Measurements from ENCODE around the gene NDRG3.
A peak's percentile ranks its signal among the peaks of the same experiment; 100 is the strongest.

NDRG3 gene

DNA sequence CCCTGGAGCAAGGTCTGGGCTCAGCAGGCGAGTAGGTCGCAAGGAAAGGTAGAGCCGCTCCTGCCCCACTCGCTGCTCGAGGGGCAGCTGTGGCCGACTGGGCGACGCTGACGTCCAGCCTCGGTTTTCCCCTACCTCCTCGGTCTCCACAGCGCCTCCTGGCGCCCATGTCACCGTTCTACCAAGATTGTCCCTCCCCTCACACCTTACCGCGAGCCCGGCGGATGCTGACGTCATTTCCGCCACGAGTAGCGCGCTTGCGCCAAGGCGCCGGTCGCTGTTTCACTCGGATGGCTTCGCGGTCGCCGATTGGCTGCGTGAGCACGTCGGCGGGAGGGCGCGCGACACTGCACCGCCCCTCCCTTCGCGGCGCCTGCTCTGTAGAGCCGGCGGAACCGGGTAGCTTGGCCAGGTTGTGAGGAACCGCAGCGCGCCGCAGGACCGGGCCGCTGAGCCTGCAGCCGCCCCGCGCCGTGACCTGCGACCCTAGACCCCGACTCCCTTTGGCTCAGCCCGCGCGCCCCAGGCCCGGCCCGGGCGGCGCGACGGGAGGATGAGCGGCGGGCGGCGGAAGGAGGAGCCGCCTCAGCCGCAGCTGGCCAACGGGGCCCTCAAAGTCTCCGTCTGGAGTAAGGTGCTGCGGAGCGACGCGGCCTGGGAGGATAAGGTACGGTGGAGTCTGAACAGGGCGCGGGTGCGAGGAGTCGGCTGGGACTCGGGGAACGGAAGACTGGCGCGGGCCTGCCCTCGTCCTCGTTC is 140.3 kb downstream of the NDRG3 start, which contains the start of gene RAB5IF:
RAB5IF (plus strand) TSS at position 381 of the 759 bp plus-strand sequence; CDS start at position 554, 173 bp downstream.
- peak; percentile 97 for DNase-seq

DNA sequence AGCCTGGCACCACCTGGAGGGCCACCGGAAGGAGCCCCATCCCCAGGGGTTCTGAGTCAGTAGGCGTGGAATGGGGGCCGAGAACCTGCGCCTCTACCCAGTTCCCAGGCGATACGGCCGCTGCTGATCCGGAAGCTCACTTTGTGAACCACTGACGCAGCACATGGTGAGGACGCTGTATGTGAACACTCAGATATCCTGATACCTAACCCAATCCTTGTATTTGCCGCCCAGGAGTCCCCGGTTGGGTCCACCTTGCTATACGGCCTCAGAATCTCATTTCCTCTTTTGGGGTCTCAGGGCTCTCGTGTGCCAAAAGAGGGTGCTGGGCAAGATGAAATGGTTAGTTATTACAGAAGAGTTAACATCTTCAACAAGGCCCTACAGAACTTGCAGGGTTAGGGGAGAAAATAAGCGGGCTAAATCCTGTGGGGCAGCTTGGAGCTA is 140.9 kb downstream of the NDRG3 start:
- no peak for DNase-seq
